Measurements from ENCODE around the gene N4BP2L2.
A peak's percentile ranks its signal among the peaks of the same experiment; 100 is the strongest.

N4BP2L2 gene

DNA sequence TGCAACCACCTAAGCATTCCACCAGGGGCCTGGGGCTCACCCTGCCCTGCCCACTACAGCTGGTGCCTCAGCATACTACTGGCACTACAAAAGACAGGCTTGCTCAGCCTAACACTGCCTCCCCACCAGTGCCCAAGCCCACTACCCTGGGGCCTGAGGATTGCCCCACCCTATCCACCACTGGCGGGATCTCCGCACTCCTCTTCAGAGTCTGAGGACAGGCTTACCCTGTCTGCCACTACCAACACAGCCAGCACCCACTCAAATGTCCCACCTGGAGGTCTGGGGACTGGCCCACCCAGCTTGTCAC is 83.0 kb downstream of the N4BP2L2 start:
- DNase-seq, result no peak

DNA sequence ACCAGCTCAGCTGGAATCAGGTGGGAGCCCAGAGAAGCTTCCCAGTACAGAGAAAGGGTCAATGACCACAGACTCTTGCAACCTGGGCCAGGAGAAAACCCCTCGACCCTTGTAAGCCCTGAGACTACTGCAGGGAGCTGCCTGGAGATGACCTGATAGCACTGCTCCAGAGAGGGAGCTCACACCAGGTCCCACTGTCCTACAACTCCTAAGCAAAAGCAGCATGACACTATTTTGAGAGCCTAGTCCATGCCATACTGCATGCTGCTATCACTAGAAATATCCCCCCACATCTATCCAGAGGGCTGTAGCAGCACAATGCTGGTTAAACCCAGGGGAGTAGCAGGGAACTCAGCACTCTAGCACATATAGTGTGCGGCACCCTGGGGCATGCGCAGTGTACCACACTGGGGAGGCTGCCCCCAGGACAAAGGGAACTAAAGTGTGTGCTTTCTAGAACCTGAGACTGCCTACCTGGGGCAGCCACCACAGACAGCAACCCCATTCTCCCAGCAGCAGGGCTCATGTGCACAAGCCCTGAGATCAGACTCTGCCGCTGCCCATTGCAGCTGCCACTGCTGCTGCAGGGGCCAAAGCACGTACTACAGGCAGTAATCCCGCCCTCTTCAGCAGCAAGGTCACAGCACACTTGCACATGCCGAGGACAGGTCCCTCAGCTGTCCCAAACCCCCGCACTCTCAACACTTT is 83.6 kb downstream of the N4BP2L2 start:
- no peak for DNase-seq

DNA sequence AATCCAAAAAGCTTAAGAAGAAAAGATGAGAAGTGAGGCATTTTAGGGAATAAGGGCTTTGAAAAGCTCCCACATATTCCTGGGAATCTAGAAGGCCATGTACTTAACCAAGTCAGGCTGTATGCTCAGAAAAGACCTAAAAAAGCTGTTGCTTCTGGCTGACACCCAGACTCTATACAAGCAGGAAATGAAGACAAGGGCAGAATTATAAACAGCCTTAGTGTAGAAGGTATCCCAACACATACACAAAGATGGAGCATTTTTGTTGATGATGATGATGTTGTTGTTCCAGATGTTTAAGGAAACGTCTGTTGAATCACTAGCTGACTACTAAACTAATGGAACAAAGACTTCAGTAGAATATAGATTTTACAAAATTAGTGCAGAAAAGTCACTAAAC is 84.6 kb downstream of the N4BP2L2 start:
- no peak for DNase-seq

DNA sequence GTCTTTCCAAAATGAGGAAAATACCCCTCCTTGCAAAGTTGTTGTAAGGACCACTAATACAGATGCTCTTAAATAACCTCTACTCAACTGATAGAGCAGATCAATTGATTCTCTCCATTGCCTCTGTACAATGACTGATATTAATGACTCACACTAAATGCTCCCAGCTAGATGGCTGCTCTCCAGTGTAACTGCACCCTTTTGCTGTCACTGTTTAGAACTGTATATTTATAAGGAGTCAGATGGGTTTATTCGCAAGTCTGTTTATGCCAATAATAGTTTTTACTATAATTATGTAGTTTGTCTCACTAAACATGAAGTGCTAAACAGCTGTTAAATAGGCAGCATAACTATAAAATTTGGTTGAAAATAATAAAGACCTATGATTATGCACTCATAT is 89.6 kb downstream of the N4BP2L2 start:
- DNase-seq, result no peak

DNA sequence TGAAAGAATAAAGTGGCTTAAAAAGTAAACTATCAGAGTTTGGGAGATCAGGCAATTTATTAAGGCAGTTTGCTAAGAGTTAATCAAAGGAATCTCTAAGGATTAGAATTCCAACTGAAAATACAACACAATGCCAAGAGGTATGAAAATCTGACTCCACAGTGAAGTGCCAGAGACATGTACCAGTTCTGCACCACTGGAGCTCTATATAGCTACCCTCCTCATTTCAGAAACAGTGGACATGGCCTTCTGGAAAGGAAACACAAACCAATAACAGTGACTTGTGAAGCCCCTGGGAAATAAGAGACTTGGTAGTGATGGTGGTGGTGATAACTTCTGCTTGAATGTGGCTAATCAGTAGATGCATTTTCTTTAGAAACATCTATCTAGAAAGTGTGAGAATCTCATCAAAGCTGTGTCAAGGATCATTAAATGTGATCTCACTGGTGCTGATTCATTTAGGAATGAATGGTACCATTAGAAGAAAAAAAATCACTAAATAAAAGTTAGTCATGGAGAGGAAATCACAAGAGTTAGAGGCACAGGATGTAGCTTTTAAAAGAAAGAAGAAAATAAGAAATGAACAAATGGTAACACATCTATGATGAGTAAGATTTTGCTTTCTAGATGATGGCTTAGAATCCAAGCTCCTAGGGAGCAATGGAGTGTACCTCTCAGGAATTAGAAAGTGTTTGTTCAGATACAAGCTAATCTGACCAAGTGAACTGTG is 90.5 kb downstream of the N4BP2L2 start:
- no peak for DNase-seq

DNA sequence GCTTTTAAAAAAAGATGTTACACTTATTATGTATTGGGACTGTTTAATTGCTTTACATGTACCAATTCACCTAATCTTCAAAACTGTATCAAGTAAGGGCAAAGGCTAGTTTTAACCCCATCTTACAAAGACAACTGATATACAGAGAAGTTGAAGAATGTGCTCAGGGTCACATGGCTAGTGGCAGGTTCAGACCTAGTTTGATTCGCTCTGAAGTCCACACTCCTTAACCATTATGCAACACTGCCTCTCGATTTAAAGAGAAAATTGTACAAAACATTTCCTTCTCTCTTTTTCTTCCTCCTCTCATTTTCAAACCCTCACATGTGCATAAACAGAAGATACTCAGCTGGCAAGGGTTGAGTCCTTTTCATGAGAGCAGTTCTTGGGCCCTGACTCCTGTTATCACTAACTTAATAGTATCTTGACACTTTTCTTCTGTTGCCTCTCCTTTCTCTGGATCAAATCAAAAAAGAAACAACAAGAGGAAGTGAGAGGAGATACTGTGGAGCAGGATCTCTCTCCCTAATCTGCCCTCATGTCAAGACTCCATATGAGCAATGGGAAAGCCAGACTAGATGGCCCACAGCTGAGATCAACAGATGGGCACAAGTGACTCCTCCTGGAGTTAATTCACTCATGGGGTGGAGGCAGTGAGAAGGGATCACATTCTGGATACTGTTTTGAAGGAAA is 91.7 kb downstream of the N4BP2L2 start:
- no peak for DNase-seq

DNA sequence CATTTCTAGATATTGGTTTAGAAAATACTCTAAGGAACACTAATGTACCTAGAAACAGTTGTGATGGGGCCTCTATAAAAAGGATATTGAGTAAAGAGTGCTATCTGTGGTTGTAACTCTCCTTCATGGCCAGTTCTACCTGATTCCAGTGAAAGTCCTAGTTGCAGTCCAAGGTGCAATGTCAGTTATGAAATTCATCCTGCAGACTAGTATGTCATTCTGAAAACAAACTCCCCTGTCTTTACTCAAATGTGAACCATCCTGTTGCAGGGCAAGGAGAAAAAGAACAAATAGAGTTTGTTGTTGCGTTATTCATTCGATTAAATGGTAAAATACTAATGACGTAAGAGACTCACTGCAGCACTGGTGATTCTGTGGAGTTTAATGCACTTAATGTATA is 92.4 kb downstream of the N4BP2L2 start:
- DNase-seq, result no peak

DNA sequence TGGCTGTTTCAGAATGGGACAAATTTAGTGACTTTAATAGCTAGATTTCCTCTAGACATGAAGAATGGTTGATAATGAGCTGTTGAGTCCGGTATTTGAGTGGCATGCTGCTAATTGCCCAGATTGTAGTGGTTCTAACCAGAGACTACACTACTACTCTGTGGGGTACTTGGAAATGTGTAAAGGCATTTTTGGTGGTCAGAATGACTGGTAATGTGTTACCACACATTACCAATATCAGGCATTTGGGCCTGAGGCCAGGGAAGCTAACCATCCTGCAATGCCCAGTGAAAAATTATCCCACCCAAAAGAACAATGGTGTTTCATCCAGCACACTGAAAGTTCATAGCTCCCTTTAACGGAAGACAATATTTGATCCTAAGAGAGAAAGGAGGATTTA is 93.1 kb downstream of the N4BP2L2 start:
- no peak for DNase-seq

DNA sequence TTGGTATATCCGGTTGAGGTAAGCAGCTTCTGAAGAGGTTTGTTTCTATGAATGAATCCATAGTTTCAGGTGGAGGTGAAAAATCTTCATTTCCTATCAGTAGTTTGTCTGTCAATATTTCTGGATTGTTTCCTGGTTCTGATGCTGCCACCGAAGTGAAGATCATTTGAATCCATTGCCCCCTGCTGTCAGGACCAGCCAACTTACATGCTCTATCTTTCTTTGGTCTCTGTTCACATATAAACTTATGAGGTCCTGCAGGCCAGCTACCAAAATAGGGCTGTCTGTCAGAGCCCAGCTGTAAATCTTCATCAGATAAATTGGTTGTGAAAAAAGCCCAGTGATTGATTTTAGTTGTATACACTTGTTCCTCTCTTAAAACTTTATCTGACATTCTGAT is 95.5 kb downstream of the N4BP2L2 start:
- no peak for DNase-seq

DNA sequence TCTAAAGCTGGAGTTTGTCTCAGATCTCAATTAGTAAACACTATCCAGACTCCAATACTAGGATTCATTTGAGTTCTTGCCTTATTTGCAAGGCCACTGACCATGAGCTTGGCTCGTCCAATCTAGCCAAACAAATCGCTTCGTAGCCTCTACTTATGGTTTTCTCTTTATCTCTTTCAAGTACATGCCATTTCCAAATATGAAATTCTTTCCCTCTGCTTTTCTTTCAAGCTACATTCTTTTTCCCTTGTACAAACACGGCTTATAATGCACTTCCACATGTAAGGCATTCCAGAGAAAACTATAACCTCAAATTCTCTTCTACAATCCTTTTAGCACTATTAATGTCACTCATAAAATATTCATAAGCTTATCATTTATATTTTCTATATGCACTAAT is 99.7 kb downstream of the N4BP2L2 start:
- DNase-seq, result no peak

DNA sequence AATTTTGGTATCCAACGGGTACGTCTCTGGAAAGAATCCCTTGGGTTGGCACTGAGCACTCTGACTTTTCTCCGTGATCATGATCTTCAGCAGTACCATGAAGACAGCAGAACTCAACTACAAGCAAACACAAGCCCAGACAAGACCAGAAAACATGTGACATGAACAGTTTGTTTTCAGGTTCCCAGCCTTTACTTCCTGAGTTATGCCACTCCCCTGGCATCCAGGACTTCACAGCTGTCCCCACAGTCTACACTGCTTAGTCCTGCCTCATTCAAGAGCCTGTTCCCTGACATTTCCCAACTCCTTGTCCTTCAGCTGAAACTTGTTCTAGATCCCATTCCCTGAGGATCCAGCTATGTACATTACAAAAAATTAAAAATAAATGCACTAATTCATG is 105.7 kb downstream of the N4BP2L2 start:
- no peak for DNase-seq

DNA sequence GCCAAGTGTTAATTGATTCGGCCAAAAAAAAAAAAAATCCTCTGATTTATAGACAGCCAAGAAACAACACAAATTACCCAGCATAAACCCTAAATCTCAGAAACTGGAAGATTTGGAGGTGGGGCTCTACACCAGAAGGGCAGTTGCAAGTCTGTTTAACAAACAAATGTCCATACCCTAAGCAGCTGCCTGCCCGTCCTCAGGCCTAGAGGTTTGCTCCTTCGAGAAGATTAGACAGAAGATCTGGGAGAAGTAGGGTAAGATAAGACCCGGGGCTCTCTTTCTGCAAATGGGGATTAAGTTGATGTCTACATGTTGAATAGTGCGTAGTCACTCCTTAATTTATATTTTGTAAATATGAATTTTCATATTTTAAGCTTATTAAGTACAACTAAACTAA is 107.2 kb downstream of the N4BP2L2 start:
- no peak for DNase-seq

DNA sequence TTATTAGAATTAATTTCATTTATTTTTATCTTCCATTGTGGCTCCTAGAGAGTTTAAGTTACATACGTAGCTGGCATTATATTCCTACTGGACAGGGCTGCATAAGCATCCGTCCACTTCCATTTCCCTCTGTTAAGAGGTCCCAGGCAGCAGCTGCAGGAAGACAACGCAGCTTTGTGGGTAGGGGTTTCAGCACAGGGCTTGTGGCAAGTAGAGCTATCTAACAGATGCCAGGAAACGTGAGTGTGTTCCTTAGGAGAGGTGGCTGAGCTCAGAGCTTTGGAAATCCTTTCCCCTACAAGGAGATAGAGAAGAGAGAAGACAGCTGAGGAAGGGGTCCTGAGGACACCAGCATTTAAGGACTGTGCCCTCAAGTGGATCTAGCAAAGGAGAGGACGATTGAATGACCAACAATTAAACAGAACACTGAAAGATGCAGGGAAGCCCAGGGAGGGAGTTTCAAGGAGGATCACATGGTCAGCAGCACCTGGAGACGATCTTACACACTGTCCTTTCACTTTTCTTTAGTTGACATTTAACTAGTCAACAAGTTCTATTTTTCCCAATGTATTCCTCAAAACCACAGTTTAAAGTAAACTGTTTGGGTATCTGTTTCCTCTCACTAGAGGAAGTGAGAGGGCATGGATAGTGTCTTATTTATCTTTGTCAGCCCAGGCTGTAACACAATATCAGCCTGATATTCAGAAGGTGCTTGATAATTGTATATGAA is 108.4 kb downstream of the N4BP2L2 start:
- DNase-seq, result no peak

DNA sequence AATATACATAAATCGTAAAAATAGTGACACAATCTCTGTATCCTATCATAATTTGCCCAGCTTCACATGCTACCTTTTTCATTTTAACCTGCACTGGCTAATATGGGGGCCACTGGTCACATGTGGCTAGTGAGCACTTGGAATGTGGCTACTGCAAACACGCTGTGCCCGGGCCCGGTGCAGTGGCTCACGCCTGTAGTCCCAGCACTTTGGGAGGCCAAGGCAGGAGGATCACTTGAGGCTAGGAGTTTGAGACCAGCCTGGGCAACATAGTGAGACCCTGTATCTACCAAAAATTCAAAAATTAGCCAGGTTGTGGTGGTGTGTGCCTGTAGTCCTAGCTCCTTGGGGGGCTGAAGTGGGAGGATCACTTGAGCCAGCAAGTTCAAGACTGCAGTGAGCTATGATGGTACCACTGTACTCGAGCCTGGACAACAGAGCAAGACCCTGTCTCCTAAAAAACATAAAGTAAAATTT is 109.1 kb downstream of the N4BP2L2 start:
- no peak for DNase-seq

DNA sequence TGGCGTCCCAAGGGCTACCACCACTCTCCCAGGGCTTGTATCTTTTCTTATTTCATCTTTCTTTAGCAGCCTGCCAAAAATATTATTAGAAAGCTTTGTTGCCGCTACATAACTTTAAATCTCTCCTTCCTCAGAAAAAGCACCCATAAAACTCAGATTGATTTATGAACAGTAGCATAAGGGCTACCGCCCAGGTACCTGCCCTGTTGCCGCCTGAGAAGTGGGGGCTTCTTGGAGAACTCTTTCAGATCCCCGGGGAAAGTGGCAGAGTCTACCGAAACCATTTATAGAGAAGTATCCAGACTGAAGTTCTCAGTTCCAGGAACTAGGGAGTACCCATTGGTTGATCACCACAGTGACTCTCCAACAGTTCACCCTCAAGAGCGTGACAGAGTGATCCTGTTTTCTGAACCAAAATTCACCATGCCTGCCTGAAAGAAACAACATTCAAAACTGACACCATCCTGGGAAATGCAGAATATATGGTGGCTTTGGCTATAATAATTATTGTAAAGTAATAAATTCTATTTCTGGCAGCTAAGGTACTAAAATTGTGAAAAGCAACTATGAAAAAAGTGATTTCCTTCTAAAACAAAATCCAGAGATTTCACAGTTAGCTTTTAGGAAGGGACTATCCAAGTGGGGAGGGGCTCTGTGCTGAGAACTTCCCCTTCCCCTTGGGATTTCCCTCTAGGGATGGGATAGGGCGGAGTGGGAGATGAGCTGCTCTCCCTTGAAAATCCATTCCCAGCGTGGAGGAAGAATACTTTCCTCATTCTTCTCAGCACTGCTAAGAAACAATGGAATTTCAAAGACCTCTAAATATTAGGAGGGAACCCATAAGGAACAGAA is 109.8 kb downstream of the N4BP2L2 start:
- DNase-seq, result no peak

DNA sequence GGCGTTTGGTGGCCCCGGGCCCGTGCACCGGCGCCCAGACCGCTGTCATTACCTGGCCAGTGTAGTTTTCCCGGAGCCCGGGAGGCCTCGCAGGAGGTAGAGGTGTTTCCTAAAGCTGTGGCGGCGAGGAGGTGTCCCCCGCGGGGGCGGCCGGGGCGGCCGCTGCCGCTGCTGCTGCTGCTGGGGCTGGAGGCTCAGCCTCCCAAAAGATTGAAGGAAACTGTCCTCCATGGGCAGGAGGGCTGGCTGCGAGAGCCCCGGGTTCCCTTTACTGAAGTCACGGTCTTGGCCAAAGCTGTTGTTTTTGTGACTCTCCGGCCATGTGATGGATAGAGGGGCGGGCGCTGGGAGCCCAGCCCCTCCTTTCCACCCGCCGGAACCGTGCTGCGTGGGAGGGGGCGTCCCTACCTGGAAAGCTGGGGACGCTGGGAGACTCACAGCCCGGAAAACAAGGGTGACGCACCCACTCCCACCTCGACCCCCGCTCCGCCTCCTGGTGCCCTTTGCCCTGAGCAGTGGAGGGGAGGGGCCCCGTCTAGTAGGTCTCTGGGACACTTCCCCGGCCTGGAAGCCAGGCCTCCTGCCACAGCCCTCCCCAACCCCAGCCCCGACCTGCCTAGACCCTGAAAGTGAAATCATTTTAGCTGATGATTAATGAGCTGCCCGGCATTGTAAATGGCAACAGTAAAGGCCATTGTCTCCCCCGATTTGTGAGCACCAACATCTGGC is 110.6 kb downstream of the N4BP2L2 start, which contains the start of gene N4BP2L1:
N4BP2L1 (minus strand) TSS at position 279 of the 729 bp plus-strand sequence; CDS start at position 231, 48 bp downstream.
- DNase-seq, result peak; percentile 83

DNA sequence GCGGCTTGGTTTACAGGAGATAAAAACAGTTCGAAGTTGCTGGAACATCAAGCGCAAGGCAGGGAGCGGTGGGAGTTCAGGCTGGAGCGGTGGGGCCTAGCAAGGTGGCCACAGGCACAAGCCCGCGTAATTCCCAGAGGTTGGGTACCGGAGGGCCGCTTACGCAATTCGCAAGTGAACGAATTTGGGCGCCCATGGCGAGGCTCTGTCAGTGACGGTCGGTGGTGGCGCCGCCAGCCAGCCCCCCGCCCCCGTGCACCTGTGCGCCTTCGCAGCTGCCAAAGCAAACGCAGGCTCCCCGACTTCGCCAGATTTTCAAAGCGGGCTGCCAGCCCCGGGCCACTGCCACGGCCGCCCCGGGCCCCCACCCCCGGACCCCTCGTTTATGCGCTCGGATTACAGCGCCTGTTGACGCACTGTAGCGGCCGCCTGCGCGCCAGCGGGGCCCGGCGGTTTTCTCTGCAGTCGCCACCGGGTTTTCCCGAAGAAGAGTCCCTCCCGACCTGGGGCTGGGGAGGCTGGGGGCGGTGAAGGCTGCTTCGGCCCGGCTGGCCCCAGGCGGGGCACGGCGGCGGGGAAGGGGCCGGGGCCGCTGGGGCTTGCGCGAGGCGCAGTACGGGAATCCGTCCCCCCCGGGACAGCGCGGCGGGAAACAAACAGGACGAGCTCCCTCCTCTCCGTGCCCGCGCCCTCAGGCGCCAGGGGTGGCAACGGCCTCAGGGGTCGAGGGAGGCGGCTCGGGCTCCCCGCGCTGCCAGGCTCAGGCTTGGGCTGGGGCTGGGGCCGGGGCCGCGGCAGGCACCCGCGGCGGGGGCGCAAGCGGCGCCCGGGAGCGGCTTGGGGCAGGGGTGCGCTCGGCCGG is 111.4 kb downstream of the N4BP2L2 start:
- peak; percentile 69 for DNase-seq

DNA sequence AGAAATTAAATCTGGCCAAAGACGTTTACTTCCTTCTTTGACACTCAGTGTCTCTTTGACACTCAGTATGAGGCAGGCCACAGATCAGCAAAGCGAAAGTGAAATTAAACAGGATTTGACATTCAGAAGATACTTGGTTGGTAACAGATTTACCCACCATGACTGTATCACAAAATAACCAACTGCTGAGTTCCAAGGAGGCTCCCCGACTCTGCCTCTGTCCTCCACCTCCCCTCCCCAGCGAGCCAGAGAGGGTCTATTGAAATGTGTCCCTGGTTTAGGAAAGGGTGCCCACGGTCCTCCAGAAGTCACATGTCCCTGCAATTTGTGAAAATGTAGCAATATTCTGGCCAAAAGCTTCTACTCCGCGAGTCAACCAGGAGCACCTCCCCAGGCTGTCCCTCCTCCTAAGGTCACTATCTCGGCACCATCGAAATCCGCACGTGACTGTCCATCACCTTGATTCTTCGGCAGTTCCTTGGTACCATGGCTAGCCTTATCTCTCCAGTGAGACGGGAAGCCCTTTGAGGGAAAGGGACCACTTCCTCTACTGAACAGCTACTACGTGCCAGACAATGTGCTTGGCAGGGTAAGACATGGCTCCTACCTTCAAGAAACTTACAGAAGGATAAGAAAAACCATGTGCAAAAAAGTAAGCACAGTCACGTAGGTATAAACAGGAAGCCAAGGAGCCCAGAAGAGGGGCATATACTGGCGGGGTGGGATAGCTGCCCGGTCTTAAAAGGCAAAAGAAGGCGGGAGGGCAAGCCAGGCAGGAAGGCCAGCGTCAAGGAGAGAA is 112.2 kb downstream of the N4BP2L2 start:
- DNase-seq, result no peak

DNA sequence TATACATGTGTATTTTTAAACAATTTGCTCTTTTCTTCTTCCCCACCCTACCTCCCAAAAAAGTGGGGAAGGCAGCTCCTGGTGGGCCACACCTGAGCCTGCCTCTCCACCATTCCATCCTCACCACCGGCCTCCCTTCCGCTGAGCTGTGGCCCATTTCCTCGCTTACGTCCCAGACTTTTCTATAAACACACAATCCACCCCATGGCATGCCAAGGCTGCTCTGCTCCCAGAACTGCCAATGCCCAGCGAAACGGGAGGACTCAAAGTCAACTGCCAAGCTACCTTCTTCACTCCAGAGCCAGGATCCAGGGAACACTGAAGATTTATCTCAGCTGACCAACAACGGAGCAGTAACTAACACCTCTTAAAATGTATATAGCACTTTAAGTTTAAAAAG is 113.4 kb downstream of the N4BP2L2 start:
- DNase-seq, result no peak

DNA sequence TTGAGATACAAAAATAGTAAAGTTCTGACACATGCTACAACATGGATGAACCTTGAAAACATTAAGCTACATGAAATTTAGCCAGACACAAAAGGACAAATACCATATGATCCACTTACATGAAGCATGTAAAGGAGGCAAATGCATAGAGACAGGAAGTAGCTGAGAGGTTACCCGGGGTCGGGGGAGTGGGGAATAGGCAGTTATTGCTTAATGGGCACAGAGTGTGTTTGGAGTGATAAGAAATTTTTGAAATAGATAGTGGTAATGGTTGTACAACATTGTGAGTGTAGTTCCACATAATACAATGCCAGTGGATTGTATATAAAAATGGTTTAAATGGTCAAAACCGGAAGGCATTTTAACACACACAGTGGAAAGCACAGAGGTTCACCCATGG is 115.0 kb downstream of the N4BP2L2 start:
- no peak for DNase-seq

All from islet precursor cell (in vitro differentiated cells).